Stimulated activated CD4-positive, alpha-beta T cell treated with anti-CD3 and anti-CD28 coated beads, Interleukin-1b, Interleukin-23, amount 100 ng/mL, for 4 hours (primary cell): Measurements from ENCODE around the gene BAIAP3.
"Not testable (repeated sequence)": the region's sequence is repeated elsewhere in the genome, so short reads cannot be mapped to it uniquely, and the experiment has no call there.

ENCODE experiments used
- DNase-seq, 2 donors: peaks; one replicate each; pipeline ENCODE4 v3.0.0-alpha.2; 2020; ENCODE audit warnings: low read depth in 2 of 2

Gene BAIAP3

DNA sequence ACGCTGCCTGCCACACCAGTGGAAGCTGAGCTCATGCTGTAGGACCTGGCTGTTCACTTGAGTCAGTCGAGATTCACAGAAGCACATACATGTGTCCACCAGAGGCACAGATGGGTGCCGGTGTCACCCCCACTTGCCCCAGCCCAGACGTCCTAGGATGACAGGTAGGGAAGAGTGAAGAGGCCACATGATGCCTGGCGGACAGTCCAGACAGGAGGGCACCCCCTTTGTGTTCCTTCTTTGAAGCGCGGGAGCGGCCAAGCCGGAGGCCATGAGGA, 15.2 kb upstream of the BAIAP3 start:
- DNase-seq = no peak

DNA sequence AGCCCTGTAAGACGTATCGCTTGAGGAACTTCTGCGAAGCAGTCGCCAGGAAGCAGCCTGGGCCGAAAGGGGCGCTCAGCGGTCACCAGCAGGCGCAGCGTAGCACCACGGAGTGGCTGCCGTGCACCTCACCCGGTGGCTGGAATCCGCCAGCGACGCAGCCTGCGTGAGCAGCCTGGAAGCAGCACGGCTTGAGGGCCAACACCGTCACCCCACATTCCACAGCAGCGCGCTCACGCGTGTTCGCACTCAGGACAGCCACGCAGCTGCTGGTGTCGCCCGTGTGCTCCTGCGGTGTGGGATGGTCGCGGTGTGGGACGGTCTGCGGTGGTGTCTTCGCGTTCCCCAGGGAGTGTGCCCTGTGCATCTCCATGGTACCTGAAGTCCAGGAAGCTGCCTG, 14.4 kb upstream of the BAIAP3 start:
- no peak for DNase-seq

DNA sequence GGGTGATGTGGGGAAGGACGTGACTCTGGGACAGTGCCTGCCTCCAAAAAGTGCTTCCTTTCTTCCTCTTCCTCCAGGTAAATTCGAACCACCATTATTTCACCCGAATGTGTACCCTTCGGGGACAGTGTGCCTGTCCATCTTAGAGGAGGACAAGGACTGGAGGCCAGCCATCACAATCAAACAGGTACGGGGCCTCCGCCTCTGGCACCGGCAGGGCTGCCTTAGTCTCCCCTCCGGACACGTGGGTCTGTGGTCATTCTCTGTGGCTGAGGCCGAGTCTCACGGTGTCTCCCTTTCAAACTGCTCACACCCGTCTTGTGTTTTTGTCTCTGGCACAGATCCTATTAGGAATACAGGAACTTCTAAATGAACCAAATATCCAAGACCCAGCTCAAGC, 13.3 kb upstream of the BAIAP3 start:
- no peak for DNase-seq

DNA sequence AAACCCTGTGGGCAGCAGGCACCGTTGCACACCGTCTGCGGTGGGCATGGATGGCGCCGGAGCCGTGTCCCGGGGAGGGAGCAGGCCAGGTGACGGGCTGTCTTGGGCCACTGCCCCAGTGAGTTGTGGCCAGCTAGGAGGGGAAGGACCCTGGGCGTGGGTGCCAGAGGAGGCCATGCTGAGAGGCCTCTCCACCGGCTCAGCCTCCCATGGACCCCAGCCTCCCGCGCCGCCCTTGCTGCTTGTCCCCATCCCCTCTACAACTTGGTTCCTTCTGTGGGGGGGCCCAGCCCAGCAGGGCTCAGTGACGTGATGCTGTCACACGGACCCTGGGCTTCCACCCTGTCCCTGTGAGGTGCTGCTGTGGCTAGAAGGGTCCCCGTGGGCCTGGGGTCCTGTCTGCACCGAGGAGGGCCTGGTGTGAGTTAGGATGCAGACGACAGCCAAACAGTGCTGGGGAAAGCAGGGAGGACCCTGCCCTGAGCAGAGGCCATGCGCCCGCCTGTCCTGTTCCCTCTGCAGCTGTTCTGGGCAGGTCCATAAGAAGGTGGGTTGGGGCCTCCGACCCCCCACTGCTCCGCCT, 12.7 kb upstream of the BAIAP3 start:
- no peak for DNase-seq

DNA sequence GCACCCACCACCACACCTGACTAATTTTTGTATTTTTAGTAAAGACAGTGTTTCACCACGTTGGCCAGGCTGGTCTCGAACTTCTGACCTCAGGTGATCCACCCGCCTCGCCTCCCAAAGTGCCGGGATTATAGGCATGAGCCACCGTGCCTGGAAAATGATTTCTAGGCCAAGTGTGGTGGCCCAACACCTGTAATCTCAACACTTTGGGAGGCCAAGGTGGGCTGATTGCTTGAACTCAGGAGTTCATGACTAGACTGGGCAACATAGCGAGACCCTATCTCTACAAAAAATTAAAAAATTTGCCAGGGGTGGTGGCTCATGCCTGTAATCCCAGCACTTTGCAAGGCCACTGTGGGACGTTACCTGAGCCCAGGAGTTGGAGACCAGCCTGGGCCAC, 11.0 kb upstream of the BAIAP3 start:
- DNase-seq = no peak

DNA sequence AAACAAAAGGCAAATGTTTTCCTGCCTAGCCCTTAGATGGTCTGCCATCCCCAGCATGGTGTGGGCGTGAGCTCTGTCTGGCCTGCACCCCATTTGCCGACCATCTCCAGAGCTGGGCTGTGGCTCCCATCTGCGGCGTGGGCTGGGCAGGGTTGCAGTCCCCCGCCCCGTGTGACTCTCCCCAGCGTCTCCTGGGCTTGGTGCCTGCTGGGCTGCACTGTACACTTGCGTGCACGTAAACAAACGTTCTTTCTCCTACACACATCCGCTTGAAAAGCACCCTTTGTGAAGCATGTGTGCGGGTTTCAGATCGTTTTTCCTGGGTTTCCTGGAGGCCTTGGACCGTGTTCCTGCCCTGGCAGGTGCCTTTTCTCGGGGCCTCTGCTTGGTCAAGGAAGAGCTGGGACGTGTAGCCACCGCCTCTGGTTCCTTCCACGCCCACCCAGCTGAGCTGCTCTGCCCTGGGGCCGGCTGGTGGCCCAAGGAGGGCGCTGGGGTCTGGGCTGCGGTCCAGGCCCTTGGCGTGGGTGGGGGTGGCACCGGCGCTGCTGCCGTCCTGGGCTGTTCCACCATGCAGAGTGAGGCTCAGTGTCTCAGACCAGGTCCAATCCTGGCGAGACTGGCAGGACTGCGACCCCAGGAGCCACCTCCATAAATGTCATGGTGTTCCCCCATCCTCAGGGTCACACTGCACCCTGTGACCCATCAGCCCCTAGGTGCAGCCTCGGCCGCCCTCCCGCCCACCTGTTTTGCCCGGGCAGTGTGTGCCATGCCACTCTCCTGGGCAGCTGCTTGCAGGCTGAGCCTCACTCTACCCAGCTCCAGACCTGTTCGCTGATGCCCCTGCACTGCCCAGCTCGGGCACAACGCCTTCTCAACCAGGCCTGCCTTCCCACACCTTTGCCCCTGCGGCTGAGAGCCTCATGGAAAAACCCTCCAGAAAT, 9.9 kb upstream of the BAIAP3 start:
- no peak for DNase-seq

DNA sequence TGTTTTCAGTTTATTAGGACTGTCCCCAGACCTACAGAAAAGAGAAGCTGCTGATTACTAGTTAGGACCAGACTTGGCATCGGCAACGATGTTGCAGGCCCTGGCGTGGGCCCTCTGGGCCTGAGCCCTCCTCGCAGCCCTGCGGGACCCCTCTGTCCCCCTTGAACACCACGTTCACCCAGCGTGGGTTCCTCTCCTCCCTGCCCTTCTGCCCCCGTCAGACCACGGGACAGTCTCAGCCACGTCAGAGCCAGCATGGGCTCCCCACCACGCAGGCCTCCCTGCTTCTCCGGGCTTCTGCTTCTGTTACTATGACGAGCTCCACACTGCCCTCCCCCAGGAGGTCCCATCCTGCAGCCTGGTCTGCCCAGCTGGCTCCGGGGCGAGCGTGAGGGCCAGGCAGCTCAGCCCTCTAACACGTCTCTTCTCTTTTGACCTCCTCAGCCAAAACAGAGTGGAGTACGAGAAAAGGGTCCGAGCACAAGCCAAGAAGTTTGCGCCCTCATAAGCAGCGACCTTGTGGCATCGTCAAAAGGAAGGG, 9.1 kb upstream of the BAIAP3 start:
- no peak for DNase-seq

DNA sequence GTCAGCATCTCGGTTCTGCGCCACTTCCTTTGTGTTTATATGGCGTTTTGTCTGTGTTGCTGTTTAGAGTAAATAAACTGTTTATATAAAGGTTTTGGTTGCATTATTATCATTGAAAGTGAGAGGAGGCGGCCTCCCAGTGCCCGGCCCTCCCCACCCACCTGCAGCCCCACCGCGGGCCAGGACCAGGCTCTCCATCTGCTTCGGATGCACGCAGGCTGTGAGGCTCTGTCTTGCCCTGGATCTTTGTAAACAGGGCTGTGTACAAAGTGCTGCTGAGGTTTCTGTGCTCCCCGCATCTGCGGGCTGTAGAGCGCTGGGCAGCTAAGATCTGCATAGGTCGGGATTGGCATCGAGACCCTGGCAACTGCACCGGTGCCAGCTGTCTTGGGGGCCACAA, 8.2 kb upstream of the BAIAP3 start:
- no peak for DNase-seq

DNA sequence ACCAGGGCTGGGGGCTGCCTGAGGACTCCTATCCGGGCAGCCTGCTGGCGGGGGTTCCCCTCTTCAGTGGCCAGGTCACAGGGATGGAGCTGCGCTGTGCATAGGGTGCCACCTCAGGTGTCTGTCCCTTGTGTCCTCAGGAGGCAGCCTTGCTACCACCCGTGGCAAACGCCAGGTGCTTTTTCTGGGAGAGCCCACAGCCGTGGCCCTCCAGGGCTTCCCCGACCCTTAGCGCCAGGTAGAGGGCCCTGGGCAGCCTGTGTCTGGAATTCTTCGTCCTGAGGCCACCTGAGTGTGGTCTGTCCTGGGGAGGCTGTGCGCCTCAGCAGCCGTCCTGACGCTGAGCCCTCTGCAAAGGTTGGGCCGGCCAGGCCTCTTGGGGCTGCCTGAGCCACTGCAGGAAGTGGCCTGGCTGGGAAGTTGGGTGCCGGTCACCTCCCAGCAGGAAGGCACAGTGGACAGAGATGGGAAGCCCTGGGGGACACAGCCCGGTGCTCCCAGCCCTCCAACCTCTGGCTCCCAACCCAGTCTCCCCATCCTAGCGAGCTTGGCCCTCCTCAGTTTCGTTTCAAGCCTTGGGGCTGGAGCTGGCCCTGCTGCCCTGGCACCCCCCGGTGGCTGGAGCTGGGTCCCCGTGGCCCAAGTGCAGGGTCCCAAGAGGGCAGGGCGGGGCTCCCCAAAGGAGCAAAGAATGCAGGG, 7.6 kb upstream of the BAIAP3 start:
- DNase-seq = no peak

DNA sequence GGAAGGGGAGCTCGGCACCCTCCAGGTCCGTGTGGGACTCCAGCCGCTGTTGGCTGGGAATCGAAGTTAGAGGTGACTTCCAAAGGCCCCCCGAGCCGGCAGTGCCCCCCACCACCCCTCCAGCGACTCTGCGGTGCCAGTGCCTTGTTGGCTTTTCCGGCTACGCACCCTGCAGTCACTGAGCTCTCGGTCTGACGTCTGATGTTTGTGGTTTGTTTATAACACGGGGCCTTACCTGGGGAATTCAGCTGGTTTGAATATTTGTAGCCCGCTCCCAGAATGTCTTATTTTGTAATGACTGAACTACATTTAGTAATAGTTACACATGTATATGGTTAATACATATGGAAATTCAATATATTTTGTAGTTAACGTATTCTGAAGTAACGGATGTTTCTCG, 7.1 kb upstream of the BAIAP3 start:
- no peak for DNase-seq

DNA sequence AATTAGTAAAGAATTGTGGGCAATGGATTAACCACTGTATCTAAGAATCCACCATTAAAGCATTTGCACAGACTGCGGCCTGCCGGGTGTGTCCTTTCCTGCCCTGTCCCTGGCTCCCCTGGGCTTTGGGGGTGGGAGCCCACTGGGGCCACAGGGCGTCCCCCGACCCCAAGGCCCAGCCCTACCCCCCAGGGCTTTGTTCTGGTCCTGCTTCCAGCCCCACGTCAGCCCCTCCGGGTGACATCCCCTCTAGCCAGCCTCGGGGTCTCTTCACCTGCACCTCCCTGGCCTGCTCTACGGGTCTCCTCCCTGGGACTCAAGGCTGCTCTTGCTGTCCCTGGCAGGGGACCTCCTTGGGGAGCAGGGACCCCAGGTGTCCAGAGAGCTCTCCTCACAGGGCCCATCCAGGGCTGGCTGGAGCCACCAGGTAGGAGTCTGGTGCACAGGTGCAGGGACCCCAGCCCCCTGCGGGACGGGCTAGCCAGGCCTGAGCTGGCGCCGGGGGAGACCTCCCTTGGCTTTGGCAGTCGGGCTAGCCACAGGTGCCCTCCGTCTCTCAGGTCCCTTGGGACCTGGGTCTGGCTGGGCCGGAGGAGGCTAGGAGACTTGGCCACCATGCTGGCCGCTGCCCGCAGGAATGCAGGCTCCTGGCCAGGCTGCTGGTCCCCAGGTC, 6.4 kb upstream of the BAIAP3 start:
- no peak for DNase-seq

DNA sequence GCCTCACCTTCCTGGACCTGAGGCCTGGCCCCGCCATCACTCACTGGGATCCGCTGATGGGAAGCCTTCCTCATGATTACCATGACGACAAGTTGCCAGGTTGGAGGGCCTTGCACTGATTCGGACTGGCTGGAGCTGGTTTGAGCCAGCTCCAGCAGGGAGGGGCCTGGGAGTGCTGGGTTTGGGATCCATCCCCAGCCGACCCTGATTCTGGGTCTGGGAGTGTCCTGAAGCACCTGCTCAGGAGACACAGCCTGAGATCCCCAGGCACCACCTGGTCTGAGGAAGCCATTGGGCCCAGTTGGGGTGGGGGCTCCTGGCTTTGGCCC, 5.9 kb upstream of the BAIAP3 start:
- DNase-seq = no peak

DNA sequence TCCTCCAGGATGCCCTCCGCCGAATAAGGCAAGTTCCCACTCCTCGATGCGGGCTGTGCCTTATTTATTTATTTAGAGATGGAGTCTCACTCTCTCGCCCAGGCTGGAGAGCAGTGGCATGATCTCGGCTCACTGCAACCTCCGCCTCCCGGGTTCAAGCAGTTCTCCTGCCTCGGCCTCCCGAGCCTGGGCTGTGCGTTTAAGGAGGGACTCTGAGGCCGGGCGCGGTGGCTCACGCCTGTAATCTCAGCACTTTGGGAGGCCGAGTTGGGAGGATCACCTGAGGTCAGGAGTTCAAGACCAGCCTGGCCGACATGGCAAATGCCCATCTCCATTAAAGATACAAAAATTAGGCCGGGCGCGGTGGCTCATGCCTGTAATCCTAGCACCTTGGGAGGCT, 5.3 kb upstream of the BAIAP3 start:
- DNase-seq = not testable (repeated sequence)

DNA sequence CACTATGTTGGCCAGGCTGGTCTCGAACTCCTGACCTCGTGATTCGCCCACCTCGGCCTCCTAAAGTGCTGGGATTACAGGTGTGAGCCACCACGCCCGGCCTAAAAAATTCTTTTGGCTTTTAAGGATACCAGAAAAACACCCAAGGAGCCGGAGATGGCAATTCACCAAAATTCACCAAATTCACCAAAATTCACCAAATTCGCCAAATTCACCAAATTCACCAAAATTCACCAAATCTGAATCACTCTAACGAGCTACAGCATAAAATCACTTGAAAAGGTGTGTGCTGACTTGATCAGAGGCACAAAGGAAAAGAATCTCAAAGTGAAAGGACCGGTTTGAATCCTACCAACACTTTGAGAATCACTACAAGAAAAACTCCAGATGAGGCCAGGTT, 4.5 kb upstream of the BAIAP3 start:
- DNase-seq = not testable (repeated sequence)

DNA sequence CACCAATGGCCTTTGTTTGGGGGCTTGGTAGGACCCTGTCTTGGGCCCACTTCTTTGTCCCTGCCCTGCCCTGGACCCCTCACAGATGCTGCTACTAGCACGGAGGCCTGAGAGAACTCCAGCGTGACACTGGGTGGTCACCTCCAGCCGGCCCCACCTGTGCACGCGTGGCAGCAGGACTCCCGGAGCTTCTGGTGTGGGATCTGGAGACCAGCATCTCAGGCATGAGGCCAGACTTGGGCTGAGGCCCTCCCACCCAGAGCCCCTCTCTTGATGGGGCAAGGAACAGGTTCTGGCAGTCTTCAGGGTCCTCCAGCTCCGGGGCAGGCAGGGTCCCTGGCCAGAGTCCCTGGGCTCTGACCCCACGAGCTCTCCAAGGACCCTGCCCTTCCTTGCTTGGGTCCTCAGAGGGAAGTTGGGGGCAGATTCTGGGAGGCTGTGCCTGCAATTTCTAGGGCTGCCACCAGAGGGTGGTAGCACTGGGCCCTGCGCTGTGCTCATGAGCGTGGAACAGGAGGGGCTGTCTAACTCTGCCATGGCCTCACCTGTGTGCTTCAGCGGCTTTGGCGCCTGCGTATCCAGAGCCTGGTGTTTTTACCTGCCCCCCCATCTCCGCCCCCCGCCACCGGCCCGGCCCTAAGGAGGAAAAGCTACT, 3.1 kb upstream of the BAIAP3 start:
- no peak for DNase-seq

DNA sequence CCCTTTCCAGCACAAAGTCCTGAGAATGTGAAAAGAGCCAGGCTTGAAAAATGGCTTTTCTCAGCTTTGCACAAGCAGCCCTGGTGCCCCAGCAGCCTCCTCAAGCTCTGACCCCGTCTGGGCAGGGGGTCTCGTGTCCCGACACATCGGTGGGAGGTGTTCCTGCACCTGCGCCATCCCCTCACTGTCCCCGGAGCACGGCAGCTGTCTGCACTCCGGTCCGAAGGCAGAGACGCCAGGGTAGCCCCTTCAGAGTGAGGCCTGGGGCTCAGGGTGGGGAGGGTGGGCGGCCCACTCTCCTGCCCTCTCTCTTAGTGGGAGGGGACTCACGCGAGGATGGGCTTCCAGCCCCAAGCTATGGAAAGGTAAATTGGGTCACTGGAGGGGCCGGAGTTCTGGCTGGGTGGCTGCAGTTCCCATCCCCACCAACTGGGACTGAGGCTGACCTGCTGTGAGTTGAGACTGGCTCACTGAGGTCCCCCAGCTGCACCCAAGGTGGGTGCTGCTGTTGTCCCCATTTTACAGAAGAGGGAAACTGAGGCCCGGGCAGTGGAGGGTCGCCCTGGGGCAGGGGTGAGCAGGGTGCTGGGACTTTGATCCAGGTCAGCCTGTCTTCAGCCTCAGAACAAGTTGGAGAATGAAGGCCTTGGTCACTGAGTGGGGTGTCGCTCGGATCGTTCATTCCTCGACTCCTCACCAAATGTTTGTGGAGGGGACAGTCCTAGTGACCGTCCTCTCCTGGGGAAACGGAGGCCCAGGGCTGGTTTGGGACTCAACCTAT, 2.3 kb upstream of the BAIAP3 start:
- no peak for DNase-seq

DNA sequence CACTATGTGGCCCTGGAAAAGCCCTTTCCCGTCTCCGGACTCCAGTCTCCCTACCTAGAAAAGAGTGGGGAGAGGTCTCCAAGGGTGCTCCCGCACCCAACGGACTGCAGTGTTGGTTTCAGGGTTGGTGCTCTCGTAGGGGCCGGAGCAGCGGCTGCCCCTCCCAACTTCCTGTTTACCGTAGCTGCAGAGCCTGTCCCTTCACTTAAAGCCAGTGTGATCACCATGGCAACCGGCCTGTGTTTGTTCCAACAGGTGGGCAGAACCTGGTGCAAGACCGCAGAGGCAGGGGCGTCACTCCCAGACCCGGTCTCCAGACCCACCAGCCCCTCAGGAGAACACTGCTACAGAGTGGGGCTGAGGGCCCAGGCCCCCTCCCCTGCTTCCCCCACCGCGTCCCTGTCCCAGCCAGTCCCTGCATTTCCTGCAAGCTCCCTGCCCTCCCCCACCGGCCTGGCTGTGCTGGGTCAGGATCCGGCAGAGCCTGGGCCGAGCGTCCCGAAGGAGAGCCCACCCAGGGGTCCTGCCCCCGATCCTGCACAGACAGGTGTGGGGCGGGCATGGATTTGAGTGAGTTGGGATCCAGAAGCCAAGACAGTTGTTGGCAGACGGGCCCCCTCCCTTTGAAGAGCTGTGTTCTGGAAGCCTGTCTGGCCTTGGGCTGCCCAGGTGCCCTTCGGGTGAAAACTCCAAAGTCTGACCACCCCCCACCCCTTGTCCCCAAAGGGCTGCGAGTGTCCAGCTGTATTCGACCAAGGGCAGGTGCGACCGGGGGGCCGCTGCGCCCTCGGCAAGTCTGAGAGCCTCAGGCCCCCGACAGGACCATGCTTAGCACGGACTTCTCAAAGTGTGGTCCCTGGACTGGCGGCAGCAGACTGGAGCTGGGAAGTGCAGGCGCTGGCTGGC, 1.5 kb upstream of the BAIAP3 start:
- no peak for DNase-seq

DNA sequence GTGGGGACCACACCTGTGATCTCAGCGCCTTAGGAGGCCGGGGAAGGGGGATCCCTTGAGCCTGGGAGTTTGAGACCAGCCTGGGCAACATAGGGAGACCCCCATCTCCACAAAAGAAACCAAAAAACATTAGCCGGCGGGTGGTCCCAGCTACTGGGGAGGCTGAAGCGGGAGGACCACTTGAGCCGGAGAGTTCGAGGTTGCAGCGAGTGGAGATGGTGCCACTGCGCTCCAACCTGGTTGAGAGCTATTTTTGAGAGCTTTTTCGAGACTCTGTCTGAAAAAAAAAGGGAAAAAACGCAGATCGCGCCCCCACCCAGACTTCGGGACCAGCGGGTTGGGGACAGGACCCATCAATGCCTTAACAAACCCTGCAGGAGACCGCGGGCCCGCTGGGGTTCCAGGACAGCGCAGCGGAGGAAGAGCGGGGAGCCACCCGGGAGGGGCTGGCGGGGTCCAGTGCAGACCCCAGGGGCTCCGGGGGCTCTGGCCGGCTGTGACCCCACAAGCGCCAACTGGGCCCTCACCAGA, 762 bp upstream of the BAIAP3 start:
- DNase-seq = no peak

DNA sequence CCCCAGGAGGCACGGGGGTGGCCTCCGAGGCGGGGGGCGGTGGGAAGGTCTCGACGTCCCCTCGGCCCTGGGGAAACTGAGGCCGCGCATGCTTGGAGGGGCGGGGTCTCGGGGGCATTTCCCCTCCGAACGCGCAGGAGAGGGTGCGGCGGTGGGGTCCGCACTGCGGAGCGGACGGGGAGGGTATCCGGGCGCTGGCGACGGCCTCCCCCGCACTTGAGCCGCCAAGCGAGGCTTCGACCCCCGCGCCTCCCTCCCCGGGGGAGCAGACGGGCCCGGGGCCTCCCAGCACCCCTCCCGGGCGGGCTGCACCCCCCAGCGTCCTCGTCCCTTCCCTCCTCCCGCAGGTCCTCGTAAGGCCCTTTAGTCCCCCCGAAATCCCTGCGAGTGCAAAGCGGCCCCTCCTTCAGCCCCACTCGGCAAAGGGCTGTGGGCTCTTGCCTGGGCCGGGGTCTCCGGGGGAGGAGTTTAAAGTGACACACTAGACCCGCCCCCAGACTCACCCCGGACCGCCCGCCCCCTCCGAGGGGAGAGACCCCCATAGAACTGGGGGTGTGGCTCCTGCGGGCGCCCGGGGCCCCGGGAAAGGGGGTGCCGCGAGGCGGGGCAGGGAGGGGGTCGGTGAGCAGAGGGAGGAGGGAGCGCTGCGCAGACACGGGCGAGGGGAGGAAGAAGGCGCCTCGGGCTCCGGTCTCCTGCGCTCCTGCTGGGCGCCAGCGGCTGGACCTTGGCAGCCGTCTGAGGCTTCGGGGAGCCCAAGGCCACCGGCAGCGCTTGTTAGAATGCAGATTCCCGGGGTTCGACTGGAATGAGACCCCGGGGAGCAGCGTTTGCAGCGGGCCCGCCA, 632 bp downstream of the BAIAP3 start:
- no peak for DNase-seq
